Activated CD4-positive, alpha-beta T cell treated with anti-CD3 and anti-CD28 coated beads, Interleukin-2, amount 50 U/mL, for 16 hours (primary cell): Measurements from ENCODE around the gene FKBP10.
"Not testable (repeated sequence)": the region's sequence is repeated elsewhere in the genome, so short reads cannot be mapped to it uniquely, and the experiment has no call there.

ENCODE experiments used
- DNase-seq: peaks from one replicate; pipeline ENCODE4 v3.0.0-alpha.2; 2020

FKBP10 gene

DNA sequence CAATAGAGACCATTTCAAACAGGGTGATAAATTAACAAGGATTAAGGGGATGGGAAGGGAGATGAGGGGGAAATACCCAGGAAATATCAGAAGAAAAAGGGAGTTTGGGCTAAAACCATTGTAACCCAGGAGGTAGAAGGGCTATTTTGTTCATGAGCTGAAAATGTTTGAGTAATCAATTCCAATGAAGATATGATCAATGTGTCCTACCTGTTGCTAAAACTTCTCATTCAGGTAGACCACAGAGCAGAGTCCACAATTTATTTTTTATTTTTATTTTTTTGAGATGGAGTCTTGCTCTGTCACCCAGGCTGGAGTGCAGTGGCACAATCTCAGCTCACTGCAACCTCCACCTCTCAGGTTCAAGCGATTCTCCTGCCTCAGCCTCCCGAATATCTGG lies 26.6 kb downstream of the FKBP10 start:
- not testable (repeated sequence) for DNase-seq

DNA sequence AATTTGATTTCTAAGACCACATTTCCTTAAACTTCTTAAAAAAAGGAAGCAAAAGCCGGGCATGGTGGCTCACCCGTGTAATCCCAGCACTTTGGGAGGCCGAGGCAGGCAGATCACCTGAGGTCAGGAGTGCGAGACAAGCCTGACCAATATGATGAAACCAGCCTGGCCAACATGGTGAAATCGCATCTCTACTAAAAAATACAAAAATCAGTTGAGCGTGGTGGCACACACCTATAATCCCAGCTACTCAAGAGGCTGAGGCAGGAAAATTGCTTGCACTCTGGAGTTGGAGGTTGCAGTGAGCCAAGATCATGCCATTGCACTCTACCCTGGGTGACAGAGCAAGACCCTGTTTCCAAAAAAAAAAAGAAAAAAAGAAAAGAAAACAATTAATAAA lies 28.0 kb downstream of the FKBP10 start:
- not testable (repeated sequence) for DNase-seq

DNA sequence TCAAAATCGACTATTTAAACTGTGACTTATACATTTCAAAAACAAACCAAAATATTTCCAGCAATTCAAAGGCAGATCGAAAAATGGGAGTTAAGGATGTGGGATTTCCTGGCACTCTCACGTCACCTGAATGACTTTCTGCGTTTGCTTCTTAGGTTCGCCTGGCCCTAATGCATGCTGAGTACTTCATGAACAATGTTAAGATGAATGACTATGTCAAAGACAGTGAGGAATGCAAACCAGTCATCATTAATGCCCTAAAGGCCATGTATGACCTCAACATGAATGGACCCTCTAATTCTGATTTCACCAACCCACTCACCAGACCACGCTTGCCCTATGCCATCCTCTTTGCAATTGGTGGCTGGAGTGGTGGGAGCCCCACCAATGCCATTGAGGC lies 32.2 kb downstream of the FKBP10 start:
- no peak for DNase-seq

DNA sequence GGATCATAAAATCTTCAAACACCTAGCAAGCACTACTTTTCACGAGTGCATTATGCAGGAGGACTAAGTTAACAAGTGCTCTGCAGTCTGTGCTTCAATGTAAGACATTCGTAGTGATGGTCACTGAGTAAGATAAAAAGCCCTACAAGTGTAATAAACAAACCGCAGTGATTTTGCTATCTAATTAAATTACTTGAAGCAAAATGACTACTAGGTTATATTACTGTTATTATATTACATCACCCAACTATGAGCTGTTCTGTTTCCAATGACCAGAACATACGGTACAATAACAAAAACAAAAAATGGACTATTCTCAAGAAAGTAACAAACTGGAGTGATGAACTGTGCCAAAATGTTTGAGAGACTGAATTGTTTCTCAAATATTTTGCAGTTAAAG lies 36.0 kb downstream of the FKBP10 start:
- no peak for DNase-seq

DNA sequence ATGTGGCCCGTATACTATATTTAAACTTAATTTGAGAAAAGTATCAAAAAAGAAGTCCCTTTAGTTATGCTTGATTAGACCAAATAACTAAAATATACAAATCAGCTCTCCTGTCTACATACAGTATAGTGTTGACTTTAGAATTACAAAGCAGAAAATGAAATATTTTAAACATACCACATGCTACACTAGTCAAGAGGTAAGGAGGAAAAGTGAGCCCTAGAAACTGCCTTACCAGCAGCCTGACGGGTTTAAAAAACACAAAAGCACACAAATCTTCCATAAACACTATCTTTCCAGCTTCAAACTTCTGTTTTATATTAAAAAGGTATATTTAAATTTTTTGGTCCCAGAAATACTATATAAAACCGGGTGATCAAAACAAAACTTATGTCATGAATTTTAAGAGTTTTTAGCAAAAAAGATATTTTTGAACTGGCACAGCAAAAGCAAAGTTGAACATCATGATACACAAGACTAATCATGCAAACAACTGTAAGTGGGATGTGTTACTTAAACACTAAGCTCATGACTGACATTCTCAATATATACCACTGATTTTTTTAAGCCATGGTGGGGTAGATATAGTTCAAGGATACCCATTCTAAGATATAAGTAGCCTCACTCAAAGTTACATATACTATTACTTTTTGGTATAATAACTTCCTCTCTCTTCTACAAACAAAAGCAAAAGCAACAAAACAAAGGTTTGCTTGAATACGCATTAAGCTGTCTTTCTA lies 36.6 kb downstream of the FKBP10 start:
- DNase-seq, result no peak

DNA sequence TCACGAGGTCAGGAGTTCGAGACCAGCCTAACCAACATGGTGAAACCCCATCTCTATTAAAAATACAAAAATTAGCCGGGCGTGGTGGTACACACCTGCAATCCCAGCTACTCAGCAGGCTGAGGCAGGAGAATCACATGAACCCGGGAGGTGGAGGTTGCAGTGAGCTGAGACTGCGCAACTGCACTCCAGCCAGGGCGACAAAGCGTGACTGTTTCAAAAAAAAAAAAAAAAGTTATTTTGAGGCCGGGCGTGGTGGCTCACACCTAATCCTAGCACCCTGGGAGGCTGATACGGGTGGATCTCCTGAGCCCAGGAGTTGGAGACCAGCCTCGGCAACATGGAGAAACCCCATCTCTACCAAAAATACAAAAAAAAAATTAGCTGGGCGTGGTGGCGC lies 38.6 kb downstream of the FKBP10 start:
- not testable (repeated sequence) for DNase-seq

DNA sequence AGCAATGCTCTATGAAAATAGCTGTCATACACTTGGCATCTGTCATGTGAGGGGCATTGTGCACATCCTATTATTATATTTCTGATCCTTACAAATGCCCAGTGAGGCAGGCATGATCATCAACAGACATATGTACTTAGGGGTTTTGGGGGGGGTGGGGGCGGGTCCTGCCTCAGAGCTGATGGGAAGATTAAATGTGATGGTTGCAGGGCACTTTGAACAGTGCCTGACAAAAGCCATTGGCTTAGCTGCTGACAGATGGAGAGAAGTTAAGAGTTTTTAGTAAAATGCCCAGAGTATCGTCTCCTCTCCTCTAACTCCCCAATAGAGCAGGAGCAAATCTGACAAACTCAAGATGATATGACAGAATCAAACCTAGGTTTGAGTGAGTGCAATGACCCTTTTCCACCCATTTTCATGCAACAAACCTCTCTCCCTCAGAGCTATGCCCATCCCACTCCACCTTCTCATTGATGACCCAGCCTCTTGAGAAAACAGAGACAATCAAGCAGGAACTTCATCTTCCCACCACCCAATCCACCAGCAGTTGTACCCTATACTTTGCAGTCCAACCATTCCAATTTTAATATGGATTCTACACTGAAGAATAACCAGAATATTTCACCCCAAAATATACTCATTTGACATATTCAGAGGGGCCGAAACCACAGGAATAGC lies 47.6 kb downstream of the FKBP10 start:
- DNase-seq, result no peak

DNA sequence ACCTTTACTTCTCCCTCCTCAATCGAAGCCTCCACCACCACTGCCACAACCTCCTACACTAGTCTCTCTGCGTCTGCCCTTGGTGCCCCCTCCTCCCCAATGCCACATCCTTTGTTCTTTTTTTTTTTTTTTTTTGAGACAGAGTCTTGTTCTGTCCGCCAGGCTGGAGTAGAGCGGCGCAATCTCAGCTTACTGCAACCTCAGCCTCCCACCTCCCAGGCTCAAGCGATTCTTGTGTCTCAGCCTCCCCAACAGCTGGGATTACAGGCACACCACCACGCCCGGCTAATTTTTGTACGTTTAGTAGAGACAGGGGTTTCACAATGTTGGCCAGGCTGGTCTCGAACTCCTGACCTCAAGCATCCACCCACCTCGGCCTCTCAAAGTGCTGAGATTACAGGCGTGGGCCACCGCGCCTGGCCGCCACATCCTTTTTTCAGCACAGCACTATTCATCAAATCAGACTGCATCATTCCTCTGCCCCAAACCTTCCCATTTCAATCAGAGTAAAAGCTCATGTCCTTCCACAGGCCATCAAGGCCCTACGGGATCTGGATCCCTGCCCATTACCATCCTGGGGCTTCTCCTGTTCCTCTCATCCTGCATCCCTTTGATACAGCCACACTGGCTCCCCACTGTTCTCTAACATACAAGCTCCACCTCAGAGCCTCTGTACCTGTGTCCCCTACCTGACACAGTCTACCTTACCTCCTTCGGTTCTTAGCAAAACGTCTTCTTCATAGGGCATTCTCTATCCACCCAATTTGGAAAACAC lies 50.5 kb downstream of the FKBP10 start:
- DNase-seq, result peak; percentile 39

DNA sequence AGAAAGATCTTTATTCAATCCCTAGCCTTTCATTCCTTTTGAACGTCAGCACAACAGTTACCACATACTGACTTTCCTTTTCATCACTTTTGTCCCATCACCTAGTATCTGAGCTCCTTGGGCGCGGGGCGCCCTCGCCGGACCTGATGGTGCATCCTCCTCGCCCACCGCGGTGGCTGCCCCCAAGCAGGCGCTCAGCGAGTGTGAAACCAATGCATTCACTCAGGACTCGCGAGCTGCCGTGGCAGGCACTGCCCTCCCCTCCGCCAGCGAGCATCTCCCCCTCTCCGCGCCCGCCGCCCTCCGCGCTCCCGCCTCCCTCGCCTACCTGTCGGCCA lies 51.7 kb downstream of the FKBP10 start:
- DNase-seq, result no peak

DNA sequence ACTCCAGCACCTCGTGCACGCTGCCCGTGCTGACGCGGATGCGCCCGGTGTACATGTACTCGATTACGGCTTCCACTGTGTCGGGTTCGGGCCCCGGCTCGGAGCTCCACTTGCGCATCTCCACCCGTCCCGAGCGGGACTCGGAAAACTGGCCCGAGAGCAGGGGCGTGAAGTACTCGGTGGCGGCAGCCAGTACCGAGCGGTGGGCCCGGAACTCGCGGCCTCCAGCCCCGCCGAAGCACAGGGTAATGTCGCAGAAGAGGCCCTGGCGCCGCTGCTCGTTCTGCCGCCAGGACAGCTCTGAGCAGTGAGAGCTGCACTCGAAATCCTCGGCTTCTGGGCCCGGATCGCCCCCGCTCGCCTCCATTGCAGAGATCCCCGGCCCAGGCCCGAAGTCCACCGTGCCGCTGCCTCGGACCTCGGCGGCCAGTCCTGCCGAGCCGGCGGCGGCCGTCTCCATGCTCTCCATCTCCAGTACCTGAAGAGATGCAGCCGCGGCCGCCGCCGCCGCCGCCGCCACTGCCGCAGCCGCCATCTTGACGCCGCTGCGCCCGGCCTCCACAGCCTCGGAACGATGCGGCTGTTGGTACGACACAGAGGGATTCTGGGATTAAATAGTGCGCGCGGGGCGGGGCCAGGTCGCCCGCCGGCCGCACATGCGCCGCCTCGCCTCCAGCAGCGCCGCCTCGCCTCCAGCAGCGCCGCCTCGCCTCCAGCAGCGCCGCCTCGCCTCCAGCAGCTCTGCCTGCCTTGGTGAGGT lies 52.2 kb downstream of the FKBP10 start, which contains the start of gene KLHL11:
Gene KLHL11, minus strand, starts transcription at position 588 of the 760 bp plus-strand sequence. Its CDS starts 53 bp downstream, at position 535.
- peak; percentile 93 for DNase-seq

DNA sequence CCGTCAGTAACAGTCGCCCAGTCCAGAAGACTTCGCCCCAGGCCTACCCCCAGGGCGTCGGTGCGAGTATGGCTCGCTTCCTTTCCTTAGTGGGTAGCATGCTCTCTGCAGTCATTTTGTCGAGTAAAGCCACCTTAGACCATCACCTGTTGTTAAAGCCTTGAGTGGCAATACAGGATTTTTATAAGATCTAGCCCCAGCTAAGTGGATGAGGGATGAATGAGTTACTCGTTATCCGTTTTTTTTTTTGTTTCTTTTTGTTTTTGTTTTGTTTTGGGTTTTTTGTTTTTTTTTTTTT lies 52.7 kb downstream of the FKBP10 start:
- no peak for DNase-seq

DNA sequence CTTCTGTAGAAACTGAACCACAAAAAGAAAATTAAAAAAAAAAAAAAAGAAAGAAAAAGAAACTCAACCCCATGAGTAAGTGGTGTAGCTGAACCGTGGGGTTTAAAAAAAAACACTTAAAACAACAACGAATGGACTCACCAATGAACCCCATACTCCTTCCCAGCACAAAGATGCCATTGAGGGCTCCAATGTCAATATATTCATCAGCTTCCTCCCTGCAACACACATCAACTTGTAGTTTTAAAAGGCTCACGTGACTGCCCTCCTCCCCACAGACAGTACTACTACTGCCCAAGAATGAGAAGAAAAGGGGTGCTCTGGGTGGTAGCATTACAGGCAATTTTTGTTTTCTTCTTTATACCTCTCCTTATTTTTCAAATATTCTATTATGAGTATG lies 55.8 kb downstream of the FKBP10 start:
- no peak for DNase-seq

DNA sequence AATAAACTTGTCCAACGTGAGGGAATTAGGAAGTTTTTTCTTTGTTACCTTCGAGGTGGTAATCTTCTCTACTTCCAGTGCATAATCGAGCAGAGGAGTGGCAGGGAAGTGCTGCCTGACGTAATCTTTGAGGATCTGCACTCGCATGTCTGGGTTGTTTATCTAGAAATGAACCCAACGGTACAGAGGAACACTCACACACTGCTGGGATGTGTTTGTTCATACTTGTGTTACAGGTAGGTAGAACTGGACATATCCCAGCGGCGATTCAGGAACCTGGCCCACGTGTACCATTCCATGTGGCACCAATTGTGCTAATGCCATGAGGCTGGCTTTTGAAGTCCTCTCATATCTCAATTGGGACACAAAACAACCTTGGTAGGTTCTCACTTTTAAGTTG lies 56.6 kb downstream of the FKBP10 start:
- no peak for DNase-seq

DNA sequence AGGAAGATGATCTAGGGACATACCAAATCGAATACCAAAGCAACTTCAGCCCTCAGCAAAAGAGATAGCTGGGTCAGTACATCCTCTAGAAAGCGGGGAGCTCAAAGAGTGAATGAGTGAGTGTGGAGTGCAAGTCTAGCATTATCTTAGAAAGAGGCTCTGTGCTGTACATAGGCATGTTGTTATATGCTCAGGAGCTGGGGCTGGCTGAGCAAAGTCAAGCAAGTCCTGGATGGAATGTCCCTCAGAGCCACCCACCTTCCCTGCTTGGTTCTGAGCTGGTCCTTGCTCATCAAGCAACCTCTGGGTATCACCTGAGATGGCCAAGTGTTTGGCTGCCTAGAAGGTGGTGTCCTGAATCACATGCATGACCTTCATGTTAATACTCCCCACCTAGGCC lies 57.3 kb downstream of the FKBP10 start:
- no peak for DNase-seq

DNA sequence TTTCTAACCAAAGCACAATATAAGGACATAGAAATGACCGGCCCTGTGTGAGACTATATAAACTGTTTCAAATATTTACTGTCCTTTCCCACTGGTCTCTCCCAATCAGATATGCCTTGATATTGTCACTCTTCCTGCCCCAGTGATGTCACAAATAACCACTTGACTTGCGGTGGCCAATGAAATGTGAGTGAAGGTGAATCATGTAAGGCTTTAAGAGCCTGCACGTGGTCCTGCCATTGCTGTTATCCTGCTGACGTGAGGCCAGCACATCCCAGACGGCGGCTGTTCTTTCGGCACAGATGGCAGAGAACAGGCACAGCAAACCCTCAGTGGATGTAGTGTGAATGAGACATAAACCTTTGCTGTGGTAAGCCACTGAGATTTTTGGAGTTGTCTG lies 57.8 kb downstream of the FKBP10 start:
- DNase-seq, result no peak

DNA sequence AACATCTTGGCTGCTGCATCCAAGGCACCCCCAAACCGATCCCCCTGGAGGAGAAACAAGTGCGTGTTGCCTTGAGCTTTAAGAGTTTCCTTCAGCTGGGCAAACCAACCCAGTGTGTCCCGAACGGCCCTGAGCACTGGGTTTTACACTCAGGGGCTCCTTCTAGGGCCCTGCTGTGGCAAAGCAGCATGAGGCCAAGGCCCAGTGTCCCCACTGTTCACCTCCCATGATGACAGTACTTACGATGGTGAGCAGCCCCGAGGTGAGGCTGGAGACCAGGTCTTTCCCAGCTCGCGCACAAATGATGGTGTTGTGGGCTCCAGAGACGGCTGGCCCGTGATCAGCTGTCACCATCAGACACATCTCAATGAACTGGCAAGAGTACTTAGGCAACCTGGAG lies 59.0 kb downstream of the FKBP10 start:
- no peak for DNase-seq
